SH-SY5Y (cell line): ENCODE results near the gene FHDC1.

Experiments
- GATA2 ChIP-seq: IDR thresholded peaks from 2 replicates; pipeline ENCODE4 v1.6.1; 2011; ENCODE audit warnings: mild to moderate bottlenecking, low read depth, low read length
- GATA3 ChIP-seq: IDR thresholded peaks from 2 replicates; pipeline ENCODE4 v1.6.1; 2011; ENCODE audit warnings: low read depth, mild to moderate bottlenecking, low read length, moderate library complexity

DNA sequence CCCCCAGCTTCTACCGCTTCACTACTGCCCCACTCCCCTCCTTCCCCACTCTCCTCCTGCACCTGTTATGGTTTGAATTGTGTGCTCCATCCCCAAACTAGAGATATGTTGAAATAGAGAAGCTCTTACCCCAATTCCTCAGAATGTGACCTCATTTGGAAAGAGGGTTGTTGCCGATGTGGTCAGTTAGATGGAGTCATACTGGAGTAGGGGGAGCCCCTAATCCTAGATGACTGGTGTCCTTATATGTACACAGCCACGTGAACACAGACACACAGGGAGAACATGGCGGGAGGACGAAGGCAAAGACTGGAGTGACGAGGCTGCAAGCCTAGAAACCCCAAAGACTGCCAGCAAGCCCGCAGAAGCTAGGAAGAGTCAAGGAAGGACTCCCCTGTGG, 84.3 kb downstream of the FHDC1 start:
- no peak for TF ChIP-seq GATA2
- TF ChIP-seq GATA3: no peak
